Left colon (tissue), 2 donors: ENCODE measurements around the gene C1orf159. TPM values are rescaled to one million over a fixed set of nuclear protein-coding genes. Genes with fewer than 3 reads are reported as not detected.

Experiments
- ATAC-seq: fragments of 200-7000 bp; cut with Tn5 transposase; one replicate; pipeline ENCODE4 v1.9.1; 2020; ENCODE audit warnings: mild to moderate bottlenecking, moderate library complexity
- DNase-seq, 2 donors: peaks; one replicate each; pipeline ENCODE4 v3.0.0-alpha.2; 2020
- intact Hi-C, 2 donors: fragments of 100-400 bp; cut with DNase I in 1 of 2; cut with micrococcal nuclease in 1 of 2; formaldehyde crosslinking; loops; one replicate each; pipeline versions ENCODE4 v1.11.2 to v1.14.0; 2022; cut with DNase I, micrococcal nuclease
- total RNA-seq, 2 donors: library from RNA; stranded (reverse); fragmentation: NEBNext Ultra II Directional; extraction: Animal tissue kit (Norgen Biotek cat#: 25700); gene quantifications; one replicate each; pipeline ENCODE4 v1.2.1, GENCODE V29; 2021
- donor health status: DM: no; HTN: no; CAD: no.
- donor health status: DM: yes; HTN: yes; CAD: no.

C1orf159 gene
- total RNA-seq, 2 donors from 2014 or later, result 17.6 to 28.6 TPM

GRCh38 chr1:1136547-1137230 lies 20.8 kb upstream of the C1orf159 start:
- ATAC-seq (peak; percentile 68), DNase-seq (peak; percentile 87 to 93)
- intact Hi-C loops, result no loop called here

GRCh38 chr1:1135339-1136136 lies 19.6 kb upstream of the C1orf159 start:
- DNase-seq (peak in 1 of 2 donors; percentile 33), ATAC-seq (no peak)
- intact Hi-C loops, result no loop called here

- no peak for ATAC-seq
- intact Hi-C loops, result no loop called here
- DNase-seq, result no peak
These were observed 18.5 kb upstream of the C1orf159 start for GRCh38 chr1:1134300-1134970.

GRCh38 chr1:1132956-1133750 lies 17.3 kb upstream of the C1orf159 start:
- DNase-seq (peak; percentile 84 to 86), ATAC-seq (peak; percentile 47)
- intact Hi-C loops, result no loop called here

- ATAC-seq (peak; percentile 9), DNase-seq (peak in 1 of 2 donors; percentile 75)
- intact Hi-C loops, result no loop called here
These were observed 16.4 kb upstream of the C1orf159 start for GRCh38 chr1:1132042-1132950.

GRCh38 chr1:1130206-1131120 lies 14.6 kb upstream of the C1orf159 start:
- intact Hi-C loops, result no loop called here
- peak; percentile 15 for ATAC-seq
- DNase-seq, result peak; percentile 55 to 69

GRCh38 chr1:1129381-1129821 lies 13.5 kb upstream of the C1orf159 start:
- DNase-seq (peak in 1 of 2 donors; percentile 24), ATAC-seq (no peak)
- intact Hi-C loops, result no loop called here

- intact Hi-C loops, result no loop called here
- peak; percentile 65 to 71 for DNase-seq
- ATAC-seq, result peak; percentile 14
These were observed 12.7 kb upstream of the C1orf159 start for GRCh38 chr1:1128454-1129139.

- ATAC-seq (no peak), DNase-seq (peak; percentile 34 to 51)
- intact Hi-C loops, result no loop called here
These were observed 11.9 kb upstream of the C1orf159 start for GRCh38 chr1:1127551-1128451.

- peak; percentile 16 for ATAC-seq
- DNase-seq, result peak; percentile 62 to 70
- intact Hi-C loops, result no loop called here
These were observed 10.1 kb upstream of the C1orf159 start for GRCh38 chr1:1125945-1126344.

GRCh38 chr1:1124786-1125642 lies 9.1 kb upstream of the C1orf159 start:
- intact Hi-C loops, result loop anchor here in 1 of 2 donors (5.0 kb wide), 1 partner anchor 167 kb away; no protein-coding TSS in a partner anchor
- DNase-seq (peak; percentile 93 to 94), ATAC-seq (peak; percentile 57)

GRCh38 chr1:1124508-1124785 lies 8.6 kb upstream of the C1orf159 start:
- intact Hi-C loops, result loop anchor here in 1 of 2 donors (5.0 kb wide), 1 partner anchor 168 kb away; no protein-coding TSS in a partner anchor
- ATAC-seq (peak; percentile 32), DNase-seq (peak; percentile 76 to 80)

GRCh38 chr1:1123581-1124507 lies 8.0 kb upstream of the C1orf159 start:
- intact Hi-C loops, result loop anchor here in 1 of 2 donors (5.0 kb wide), 1 partner anchor 168 kb away; no protein-coding TSS in a partner anchor
- ATAC-seq, result no peak

More at GRCh38 chr1:1123581-1124507, 8.0 kb upstream of the C1orf159 start:
- peak; percentile 26 to 29 for DNase-seq
